ENCODE results near the gene OR5B17.
"Not testable (repeated sequence)": the region's sequence is repeated elsewhere in the genome, so short reads cannot be mapped to it uniquely, and the experiment has no call there.

The OR5B17 gene

GRCh38 chr11:58358969-58359368, at the start of gene OR5B17:
Gene OR5B17 (minus strand): TSS chr11:58359069. CDS start chr11:58359069, 0 bp downstream.
- no peak for DNase-seq (ENCODE audit: low read depth)

GRCh38 chr11:58406774-58407173, 47.9 kb upstream of the OR5B17 start, which contains the start of gene OR5B3:
Gene OR5B3 (minus strand): TSS chr11:58406874. CDS start chr11:58403409, 3,465 bp downstream.
- no peak for DNase-seq (ENCODE audit: low read depth)

- not testable (repeated sequence) for DNase-seq (ENCODE audit: low read depth)
These were observed 40.8 kb upstream of the OR5B17 start for GRCh38 chr11:58399622-58400021.

DNA sequence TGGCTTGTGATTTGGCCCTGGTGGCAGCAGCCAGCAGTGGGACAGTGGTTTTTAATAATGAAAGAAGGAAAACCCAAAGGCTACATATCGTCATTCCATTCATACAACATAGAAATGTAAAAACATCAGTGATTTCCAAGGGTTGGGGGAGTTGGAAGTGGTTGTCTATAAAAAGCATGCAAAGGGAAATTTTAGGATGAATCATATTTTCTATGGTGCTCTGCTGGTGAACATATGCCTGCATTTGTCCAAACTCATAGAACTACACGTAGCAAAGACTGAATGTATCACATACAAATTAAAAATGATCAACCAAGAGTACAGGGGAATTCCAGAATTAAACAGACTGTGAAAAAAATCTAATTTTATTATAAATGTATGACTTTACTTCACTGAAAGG, 36.7 kb upstream of the OR5B17 start:
- DNase-seq (ENCODE audit: low read depth): peak; percentile 17

- peak; percentile 86 for DNase-seq (ENCODE audit: low read depth)
These were observed 35.3 kb upstream of the OR5B17 start for GRCh38 chr11:58394195-58394594.

DNA sequence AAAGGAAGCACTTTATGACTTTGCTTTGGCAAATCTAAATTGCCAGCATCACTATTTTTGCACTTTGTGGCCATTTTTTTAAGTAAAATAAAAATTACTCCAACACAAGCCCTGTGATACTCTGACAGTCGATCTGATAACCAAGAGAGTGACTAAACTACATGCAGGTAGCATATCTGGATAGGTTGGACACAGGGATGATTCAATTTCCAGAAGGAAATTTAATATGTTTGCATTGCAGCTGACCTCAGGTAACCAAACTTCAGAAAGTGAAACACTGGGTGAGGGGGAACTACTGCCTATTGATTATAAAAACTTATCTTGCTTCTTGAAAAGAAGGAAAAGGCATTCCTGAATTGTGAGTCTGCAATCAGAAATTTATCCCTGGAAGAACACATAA, 33.9 kb upstream of the OR5B17 start:
- peak; percentile 19 for DNase-seq (ENCODE audit: low read depth)

GRCh38 chr11:58391879-58392278, 33.0 kb upstream of the OR5B17 start:
- DNase-seq (ENCODE audit: low read depth): peak; percentile 15

DNA sequence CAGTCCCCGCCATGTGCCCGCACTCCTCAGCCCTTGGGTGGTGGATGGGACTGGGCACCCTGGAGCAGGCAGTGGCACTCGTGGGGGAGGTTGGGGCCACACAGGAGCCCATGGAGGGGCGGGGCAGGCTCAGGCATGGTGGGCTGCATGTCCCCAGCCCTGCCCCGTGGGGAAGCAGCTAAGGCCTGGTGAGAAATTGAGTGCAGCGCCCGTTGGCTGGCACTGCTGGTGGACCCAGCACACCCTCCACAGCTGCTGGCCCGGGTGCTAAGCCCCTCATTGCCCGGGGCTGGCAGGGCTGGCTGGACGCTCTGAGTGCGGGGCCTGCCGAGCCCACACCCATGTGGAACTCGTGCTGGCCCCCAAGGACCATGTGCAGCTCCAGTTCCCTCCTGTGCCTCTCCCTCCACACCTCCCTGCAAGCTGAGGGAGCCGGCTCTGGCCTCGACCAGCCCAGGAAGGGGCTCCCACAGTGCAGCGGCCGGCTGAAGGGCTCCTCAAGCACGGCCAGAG, 31.7 kb upstream of the OR5B17 start:
- no peak for DNase-seq (ENCODE audit: low read depth)

GRCh38 chr11:58354727-58355126, 4.1 kb downstream of the OR5B17 start:
- no peak for DNase-seq (ENCODE audit: low read depth)

DNA sequence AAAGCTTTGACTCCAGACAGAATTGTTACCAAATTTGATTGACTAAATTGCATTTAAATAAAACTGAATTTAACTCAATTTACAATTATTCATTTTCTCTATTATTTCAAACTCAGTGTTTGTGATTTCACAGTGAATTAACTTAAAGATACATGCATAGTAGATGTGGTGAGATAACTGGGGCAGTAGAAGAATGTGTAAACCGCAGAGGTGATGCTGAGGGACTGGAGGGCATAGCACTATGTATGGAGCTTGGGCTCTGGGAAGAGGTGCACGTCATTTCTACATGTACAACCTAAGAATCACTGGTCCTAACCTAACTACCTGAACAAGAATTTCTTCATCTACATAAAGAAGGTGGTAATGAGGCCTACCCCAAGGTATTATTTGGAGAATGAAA, 13.7 kb downstream of the OR5B17 start:
- no peak for DNase-seq (ENCODE audit: low read depth)

- peak; percentile 92 for DNase-seq (ENCODE audit: low read depth)
These were observed 24.2 kb downstream of the OR5B17 start for GRCh38 chr11:58334708-58335107.

DNA sequence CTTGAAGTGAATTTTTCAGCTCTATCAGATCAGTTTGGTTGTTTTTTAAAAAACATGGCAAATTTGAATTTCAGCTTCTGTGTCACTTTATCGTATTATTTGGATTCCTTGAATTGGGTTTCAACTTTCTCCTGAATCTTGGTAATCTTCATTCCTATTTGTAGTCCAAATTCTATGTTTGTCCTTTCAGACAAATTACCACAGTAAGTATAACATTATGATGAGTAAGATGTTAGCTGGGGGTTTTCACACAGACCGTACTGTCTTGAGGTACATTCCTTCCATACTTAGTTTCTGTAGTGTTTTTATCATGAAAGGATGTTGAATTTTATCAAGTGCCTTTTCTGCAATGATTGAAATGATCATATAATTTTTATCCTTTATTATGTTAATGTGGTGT, 28.0 kb downstream of the OR5B17 start:
- DNase-seq (ENCODE audit: low read depth): no peak

DNA sequence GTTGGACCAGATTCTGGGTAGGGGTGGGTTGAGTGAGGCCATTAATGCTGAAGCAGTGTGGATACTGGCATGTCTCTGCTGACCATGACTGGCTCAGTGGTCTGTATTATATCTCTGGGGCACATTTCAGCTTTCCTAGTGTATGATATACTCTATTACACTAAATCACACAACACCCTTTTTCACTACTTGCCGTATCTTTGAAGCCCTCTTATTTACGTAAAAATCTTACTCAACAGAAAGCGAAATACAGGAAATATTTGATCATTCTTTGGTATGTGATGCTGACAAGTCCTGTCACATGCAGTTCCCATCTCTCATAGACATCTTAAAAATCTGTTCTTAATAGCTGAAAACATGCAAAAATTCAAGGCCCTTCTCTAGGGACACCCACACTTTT, 40.3 kb downstream of the OR5B17 start:
- DNase-seq (ENCODE audit: low read depth): no peak

DNA sequence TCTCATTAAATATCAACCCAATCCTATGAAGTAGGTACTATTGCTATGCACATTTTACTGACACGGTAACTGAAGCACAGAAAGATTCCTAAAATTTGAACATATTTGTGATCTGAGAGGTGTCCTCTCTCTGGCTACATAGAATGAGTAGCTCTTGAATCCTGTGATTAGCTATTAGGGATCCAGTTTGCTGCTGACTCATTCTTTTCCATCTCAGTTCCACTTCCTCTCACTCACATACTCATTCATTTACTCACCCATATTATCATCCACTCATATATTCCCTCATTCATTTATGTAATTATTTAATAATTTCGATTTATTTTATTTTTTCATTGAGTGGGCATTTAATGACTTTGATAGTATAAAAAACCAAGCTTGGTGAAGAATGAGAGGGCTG, 42.7 kb downstream of the OR5B17 start:
- DNase-seq (ENCODE audit: low read depth): no peak

All from HS-27A (cell line).